ENCODE measurements around the gene CEACAM21.

- TF ChIP-seq ARID4B (CRISPR knock-in tag; IDR thresholded peaks at IDR 0.05; ENCODE audit: borderline replicate concordance), result no peak
- no peak for TF ChIP-seq ZNF138 (CRISPR knock-in tag; conservative IDR thresholded peaks at IDR 0.05)
- TF ChIP-seq CTCF (IDR thresholded peaks at IDR 0.05), result no peak
- TF ChIP-seq TP53 (CRISPR knock-in tag; IDR thresholded peaks at IDR 0.05), result no peak
- no peak for TF ChIP-seq SMAD3 (CRISPR knock-in tag; IDR thresholded peaks at IDR 0.05; ENCODE audit: borderline replicate concordance)
- TF ChIP-seq USF2 (CRISPR knock-in tag; IDR thresholded peaks at IDR 0.05), result no peak
- TF ChIP-seq GTF2I (CRISPR knock-in tag; conservative IDR thresholded peaks at IDR 0.05), result no peak
- TF ChIP-seq IRF1 (CRISPR knock-in tag; IDR thresholded peaks at IDR 0.05), result no peak
- TF ChIP-seq CREB1 (CRISPR knock-in tag; IDR thresholded peaks at IDR 0.05), result no peak
- no peak for TF ChIP-seq MAX (CRISPR knock-in tag; IDR thresholded peaks at IDR 0.05)
- no peak for TF ChIP-seq AFF4 (CRISPR knock-in tag; IDR thresholded peaks at IDR 0.05; ENCODE audit: borderline replicate concordance)
These were observed 43.1 kb downstream of the CEACAM21 start for GRCh38 chr19:41619018-41619556.

Measured in WTC11 (cell line).